HEK293 (cell line): ENCODE measurements around the gene RTBDN.

Source experiments
- KLF1 ChIP-seq: fragments of 450-650 bp; formaldehyde crosslinking; IDR thresholded peaks from 2 replicates; pipeline ENCODE4 v1.5.1; 2016; ENCODE audit warnings: missing biosample characterization, missing genetic modification characterization
- OSR2 ChIP-seq: fragments of 450-650 bp; formaldehyde crosslinking; IDR thresholded peaks from 2 replicates; pipeline ENCODE4 v1.5.1; 2016; ENCODE audit warnings: missing biosample characterization, missing genetic modification characterization
- PRDM10 ChIP-seq: fragments of 450-650 bp; formaldehyde crosslinking; IDR thresholded peaks from 2 replicates; pipeline ENCODE4 v1.5.1; 2016; ENCODE audit warnings: missing biosample characterization, missing genetic modification characterization
- SCRT2 ChIP-seq: fragments of 450-650 bp; formaldehyde crosslinking; IDR thresholded peaks from 2 replicates; pipeline ENCODE4 v1.5.1; 2016; ENCODE audit warnings: missing biosample characterization, missing genetic modification characterization
- ZBTB11 ChIP-seq: fragments of 450-650 bp; formaldehyde crosslinking; conservative IDR thresholded peaks from 2 replicates; pipeline ENCODE4 v1.5.1; 2016; ENCODE audit warnings: low read depth, missing biosample characterization, missing genetic modification characterization
- ZBTB17 ChIP-seq: fragments of 450-650 bp; formaldehyde crosslinking; IDR thresholded peaks from 2 replicates; pipeline ENCODE4 v1.5.1; 2016; ENCODE audit warnings: missing biosample characterization, missing genetic modification characterization
- ZBTB20 ChIP-seq: fragments of 450-650 bp; formaldehyde crosslinking; IDR thresholded peaks from 2 replicates; pipeline ENCODE4 v1.5.1; 2016; ENCODE audit warnings: missing biosample characterization, missing genetic modification characterization
- ZNF121 ChIP-seq: fragments of 450-650 bp; formaldehyde crosslinking; IDR thresholded peaks from 2 replicates; pipeline ENCODE4 v1.5.1; 2016; ENCODE audit warnings: missing biosample characterization, missing genetic modification characterization
- ZNF138 ChIP-seq: fragments of 450-650 bp; formaldehyde crosslinking; IDR thresholded peaks from 2 replicates; pipeline ENCODE4 v1.5.1; 2016; ENCODE audit warnings: missing biosample characterization, missing genetic modification characterization, borderline replicate concordance
- ZNF24 ChIP-seq: fragments of 450-650 bp; formaldehyde crosslinking; IDR thresholded peaks from 2 replicates; pipeline ENCODE4 v1.5.1; 2016; ENCODE audit warnings: missing biosample characterization, missing genetic modification characterization
- ZNF48 ChIP-seq: fragments of 450-650 bp; formaldehyde crosslinking; IDR thresholded peaks from 2 replicates; pipeline ENCODE4 v1.5.1; 2016; ENCODE audit warnings: missing biosample characterization, missing genetic modification characterization
- ZNF521 ChIP-seq: fragments of 450-650 bp; formaldehyde crosslinking; IDR thresholded peaks from 2 replicates; pipeline ENCODE4 v1.5.1; 2017; ENCODE audit warnings: missing biosample characterization, mild to moderate bottlenecking, missing genetic modification characterization
- ZNF548 ChIP-seq: fragments of 450-650 bp; formaldehyde crosslinking; IDR thresholded peaks from 2 replicates; pipeline ENCODE4 v1.5.1; 2016; ENCODE audit warnings: missing biosample characterization, missing genetic modification characterization
- ZNF549 ChIP-seq: fragments of 450-650 bp; IDR thresholded peaks from 2 replicates; pipeline ENCODE4 v1.5.1; 2018; ENCODE audit warnings: missing biosample characterization, missing genetic modification characterization, mild to moderate bottlenecking, inconsistent platforms, moderate library complexity
- ZNF670 ChIP-seq: fragments of 450-650 bp; formaldehyde crosslinking; IDR thresholded peaks from 2 replicates; pipeline ENCODE4 v1.5.1; 2016; ENCODE audit warnings: missing biosample characterization, missing genetic modification characterization, low read depth
- ZNF747 ChIP-seq: fragments of 450-650 bp; formaldehyde crosslinking; IDR thresholded peaks from 2 replicates; pipeline ENCODE4 v1.5.1; 2016; ENCODE audit warnings: missing biosample characterization, missing genetic modification characterization
- ZNF777 ChIP-seq: fragments of 450-650 bp; formaldehyde crosslinking; IDR thresholded peaks from 2 replicates; pipeline ENCODE4 v1.5.1; 2017; ENCODE audit warnings: missing biosample characterization, missing genetic modification characterization, borderline replicate concordance
- ZNF843 ChIP-seq: fragments of 450-650 bp; formaldehyde crosslinking; IDR thresholded peaks from 2 replicates; pipeline ENCODE4 v1.5.1; 2016; ENCODE audit warnings: missing biosample characterization, missing genetic modification characterization
- TF ChIP-seq, protein P1 (sequence below): fragments of 450-650 bp; IDR thresholded peaks from 2 replicates; pipeline ENCODE4 v1.5.1; 2018; ENCODE audit warnings: missing biosample characterization, mild to moderate bottlenecking, missing genetic modification characterization
- TF ChIP-seq, protein P2 (sequence below): fragments of 450-650 bp; formaldehyde crosslinking; IDR thresholded peaks from 2 replicates; pipeline ENCODE4 v1.5.1; 2016; ENCODE audit warnings: missing biosample characterization, missing genetic modification characterization
- TF ChIP-seq, protein P3 (sequence below): fragments of 450-650 bp; formaldehyde crosslinking; IDR thresholded peaks from 2 replicates; pipeline ENCODE4 v1.5.1; 2016; ENCODE audit warnings: missing biosample characterization, missing genetic modification characterization
- TF ChIP-seq, protein P4 (sequence below): fragments of 450-650 bp; formaldehyde crosslinking; IDR thresholded peaks from 2 replicates; pipeline ENCODE4 v1.5.1; 2016; ENCODE audit warnings: missing biosample characterization, missing genetic modification characterization

RTBDN gene

DNA sequence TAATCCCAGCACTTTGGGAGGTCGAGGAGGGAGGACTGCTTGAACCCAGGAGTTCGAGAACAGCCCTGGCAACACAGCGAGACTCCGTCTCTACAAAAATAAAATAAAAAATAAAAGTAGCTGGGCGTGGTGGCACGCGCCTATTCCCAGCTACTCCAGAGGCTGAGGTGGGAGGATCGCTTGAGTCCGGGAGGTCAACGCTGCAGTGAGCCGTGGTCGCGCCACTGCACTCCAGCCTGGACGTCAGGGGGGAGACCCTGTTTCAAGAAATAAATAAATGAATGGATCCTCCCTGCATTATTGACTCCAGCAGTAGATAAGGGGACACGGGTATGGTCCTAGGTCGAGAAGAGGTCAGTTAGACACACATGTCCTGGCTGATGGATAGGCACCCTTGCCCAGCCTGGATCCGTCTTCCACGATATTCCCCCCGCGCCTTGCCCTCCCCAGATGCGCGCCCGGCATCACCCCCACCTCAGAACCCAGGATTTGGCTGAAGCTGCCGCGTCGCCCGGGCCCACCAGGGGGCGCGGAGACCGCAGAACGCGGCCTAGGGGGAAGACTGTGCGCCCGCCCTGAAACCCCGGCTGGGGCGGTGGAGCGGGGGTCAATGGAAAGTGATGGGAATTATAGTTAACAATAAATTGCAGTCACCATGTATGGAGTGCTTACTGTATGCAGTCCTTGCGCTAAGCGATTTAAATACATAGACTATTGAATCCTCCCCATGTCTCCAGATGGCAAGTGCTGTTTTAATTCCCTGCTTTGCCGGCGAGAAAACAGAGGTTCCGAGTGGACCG lies 57.0 kb downstream of the RTBDN start (continued):
- TF ChIP-seq ZNF138 (tag by site-specific recombination) (no peak), ZBTB11 (tag by site-specific recombination) (no peak), KLF1 (tag by site-specific recombination) (no peak; the same call in 1 of the 2 replicates), ZBTB20 (tag by site-specific recombination) (no peak), ZNF521 (tag by site-specific recombination) (no peak), ZNF549 (tag by site-specific recombination) (no peak), ZNF548 (tag by site-specific recombination) (no peak), ZNF48 (tag by site-specific recombination) (no peak), PRDM10 (peak; percentile 99), SCRT2 (tag by site-specific recombination) (no peak), ZNF843 (tag by site-specific recombination) (no peak), ZNF777 (no peak), ZNF121 (tag by site-specific recombination) (no peak), ZNF670 (tag by site-specific recombination) (no peak), ZNF24 (peak; percentile 36; the same call in 1 of the 2 replicates), ZBTB17 (peak; percentile 38), ZNF747 (no peak), OSR2 (tag by site-specific recombination) (no peak)
- TF ChIP-seq, protein P1, sequence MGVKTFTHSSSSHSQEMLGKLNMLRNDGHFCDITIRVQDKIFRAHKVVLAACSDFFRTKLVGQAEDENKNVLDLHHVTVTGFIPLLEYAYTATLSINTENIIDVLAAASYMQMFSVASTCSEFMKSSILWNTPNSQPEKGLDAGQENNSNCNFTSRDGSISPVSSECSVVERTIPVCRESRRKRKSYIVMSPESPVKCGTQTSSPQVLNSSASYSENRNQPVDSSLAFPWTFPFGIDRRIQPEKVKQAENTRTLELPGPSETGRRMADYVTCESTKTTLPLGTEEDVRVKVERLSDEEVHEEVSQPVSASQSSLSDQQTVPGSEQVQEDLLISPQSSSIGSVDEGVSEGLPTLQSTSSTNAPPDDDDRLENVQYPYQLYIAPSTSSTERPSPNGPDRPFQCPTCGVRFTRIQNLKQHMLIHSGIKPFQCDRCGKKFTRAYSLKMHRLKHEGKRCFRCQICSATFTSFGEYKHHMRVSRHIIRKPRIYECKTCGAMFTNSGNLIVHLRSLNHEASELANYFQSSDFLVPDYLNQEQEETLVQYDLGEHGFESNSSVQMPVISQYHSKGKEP (tag by site-specific recombination) = peak; percentile 57; the same call in 1 of the 2 replicates
- TF ChIP-seq, protein P2, sequence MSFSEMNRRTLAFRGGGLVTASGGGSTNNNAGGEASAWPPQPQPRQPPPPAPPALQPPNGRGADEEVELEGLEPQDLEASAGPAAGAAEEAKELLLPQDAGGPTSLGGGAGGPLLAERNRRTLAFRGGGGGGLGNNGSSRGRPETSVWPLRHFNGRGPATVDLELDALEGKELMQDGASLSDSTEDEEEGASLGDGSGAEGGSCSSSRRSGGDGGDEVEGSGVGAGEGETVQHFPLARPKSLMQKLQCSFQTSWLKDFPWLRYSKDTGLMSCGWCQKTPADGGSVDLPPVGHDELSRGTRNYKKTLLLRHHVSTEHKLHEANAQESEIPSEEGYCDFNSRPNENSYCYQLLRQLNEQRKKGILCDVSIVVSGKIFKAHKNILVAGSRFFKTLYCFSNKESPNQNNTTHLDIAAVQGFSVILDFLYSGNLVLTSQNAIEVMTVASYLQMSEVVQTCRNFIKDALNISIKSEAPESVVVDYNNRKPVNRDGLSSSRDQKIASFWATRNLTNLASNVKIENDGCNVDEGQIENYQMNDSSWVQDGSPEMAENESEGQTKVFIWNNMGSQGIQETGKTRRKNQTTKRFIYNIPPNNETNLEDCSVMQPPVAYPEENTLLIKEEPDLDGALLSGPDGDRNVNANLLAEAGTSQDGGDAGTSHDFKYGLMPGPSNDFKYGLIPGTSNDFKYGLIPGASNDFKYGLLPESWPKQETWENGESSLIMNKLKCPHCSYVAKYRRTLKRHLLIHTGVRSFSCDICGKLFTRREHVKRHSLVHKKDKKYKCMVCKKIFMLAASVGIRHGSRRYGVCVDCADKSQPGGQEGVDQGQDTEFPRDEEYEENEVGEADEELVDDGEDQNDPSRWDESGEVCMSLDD (tag by site-specific recombination) = peak; percentile 54
- TF ChIP-seq, protein P3, sequence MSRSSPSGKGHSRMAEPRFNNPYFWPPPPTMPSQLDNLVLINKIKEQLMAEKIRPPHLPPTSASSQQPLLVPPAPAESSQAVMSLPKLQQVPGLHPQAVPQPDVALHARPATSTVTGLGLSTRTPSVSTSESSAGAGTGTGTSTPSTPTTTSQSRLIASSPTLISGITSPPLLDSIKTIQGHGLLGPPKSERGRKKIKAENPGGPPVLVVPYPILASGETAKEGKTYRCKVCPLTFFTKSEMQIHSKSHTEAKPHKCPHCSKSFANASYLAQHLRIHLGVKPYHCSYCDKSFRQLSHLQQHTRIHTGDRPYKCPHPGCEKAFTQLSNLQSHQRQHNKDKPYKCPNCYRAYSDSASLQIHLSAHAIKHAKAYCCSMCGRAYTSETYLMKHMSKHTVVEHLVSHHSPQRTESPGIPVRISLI (tag by site-specific recombination) = no peak
- TF ChIP-seq, protein P4, sequence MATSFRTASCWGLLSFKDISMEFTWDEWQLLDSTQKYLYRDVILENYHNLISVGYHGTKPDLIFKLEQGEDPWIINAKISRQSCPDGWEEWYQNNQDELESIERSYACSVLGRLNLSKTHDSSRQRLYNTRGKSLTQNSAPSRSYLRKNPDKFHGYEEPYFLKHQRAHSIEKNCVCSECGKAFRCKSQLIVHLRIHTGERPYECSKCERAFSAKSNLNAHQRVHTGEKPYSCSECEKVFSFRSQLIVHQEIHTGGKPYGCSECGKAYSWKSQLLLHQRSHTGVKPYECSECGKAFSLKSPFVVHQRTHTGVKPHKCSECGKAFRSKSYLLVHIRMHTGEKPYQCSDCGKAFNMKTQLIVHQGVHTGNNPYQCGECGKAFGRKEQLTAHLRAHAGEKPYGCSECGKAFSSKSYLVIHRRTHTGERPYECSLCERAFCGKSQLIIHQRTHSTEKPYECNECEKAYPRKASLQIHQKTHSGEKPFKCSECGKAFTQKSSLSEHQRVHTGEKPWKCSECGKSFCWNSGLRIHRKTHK (tag by site-specific recombination) = no peak
